Cardiac muscle cell (in vitro differentiated cells and primary cell): ENCODE results near the gene TMPRSS3. TPM values are rescaled to one million over a fixed set of nuclear protein-coding genes. Genes with fewer than 3 reads are reported as not detected.

Experiments used
- DNase-seq, 2 donors: peaks; one replicate each; pipeline versions ENCODE4 v3.0.0 to v3.0.0-alpha.2; 2010 to 2017; ENCODE audit warnings: low read depth in 1 of 2, low spot score in 1 of 2
- H3K27ac ChIP-seq: fragments of 200-600 bp; sonication (generic); 2 replicates; pipeline ENCODE4 v1.5.1; 2016
- H3K27me3 ChIP-seq: fragments of 200-600 bp; sonication (generic); 2 replicates; pipeline ENCODE4 v1.6.0; 2016; ENCODE audit warnings: control low read depth
- H3K36me3 ChIP-seq: fragments of 200-600 bp; sonication (generic); 2 replicates; pipeline ENCODE4 v1.5.1; 2016; ENCODE audit warnings: control low read depth
- H3K4me1 ChIP-seq: fragments of 200-600 bp; sonication (generic); 2 replicates; pipeline ENCODE4 v1.8.1; 2017; ENCODE audit warnings: low read depth, mild to moderate bottlenecking, mixed run types
- H3K4me3 ChIP-seq: fragments of 200-600 bp; sonication (generic); 2 replicates; pipeline ENCODE4 v1.5.1; 2016; ENCODE audit warnings: mild to moderate bottlenecking
- H3K9me3 ChIP-seq: fragments of 200-600 bp; sonication (generic); 2 replicates; pipeline ENCODE4 v1.5.1; 2017; ENCODE audit warnings: low read depth, mild to moderate bottlenecking, control low read depth
- polyA plus RNA-seq: library from polyadenylated mRNA; unstranded; fragments of >200 nt; fragmentation: Nextera tagmentation; extraction: Ambion mirVana; gene quantifications from 2 replicates; pipeline ENCODE4 v1.2.1, GENCODE V29; 2016
- total RNA-seq: library from RNA; depleted of rRNA; stranded (reverse); fragments of >200 nt; gene quantifications from 2 replicates; pipeline ENCODE4 v1.2.3, GENCODE V29; 2016
- TF ChIP-seq, protein P1 (sequence below): IDR thresholded peaks from 2 replicates; pipeline ENCODE4 v1.5.1; 2012; ENCODE audit warnings: low read depth, mild to moderate bottlenecking, low read length

Gene TMPRSS3
- total and polyA plus RNA-seq, 2 experiments from 2014 or later, result not detected

DNA sequence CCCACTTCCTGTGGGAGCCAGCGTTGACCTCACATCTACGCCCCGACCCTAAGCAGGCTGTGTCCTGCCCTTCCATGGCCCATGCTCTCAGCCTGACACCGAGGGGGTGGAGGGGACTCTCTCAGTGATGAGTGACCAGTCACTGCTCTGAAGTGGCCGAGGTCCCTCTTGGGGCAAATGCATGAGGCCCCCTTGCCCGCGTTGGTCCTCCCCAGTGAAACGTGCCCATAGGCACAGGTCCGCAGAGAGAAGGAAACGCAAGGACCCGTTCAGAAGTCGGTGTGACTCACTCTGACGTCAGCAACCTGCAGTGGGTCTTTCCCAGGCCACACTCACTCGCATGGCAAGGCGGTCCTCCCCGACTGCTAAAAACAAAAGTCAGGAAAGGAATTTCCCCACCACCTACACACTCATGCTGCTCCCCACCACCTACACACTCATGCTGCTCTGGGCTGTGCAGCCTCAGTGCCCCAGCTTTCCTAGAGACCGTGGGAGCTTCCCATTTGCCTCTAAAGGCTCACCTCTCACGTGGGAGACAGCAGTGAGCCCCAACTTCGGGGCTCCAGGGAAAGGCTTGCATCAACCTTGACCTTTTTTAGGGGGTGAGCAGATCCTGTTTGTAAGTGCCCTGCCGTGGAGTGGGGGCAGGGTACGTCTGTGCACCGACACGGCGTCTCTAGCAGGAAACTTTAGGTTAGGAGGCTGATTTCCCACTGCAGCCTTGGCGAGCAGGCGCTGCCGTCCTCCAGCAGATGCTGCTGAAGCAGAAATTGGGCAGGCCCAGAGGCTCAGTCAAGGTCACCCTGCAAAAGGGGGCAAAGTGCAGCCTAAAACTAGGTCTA, 19.3 kb upstream of the TMPRSS3 start:
- TF ChIP-seq, protein P1, sequence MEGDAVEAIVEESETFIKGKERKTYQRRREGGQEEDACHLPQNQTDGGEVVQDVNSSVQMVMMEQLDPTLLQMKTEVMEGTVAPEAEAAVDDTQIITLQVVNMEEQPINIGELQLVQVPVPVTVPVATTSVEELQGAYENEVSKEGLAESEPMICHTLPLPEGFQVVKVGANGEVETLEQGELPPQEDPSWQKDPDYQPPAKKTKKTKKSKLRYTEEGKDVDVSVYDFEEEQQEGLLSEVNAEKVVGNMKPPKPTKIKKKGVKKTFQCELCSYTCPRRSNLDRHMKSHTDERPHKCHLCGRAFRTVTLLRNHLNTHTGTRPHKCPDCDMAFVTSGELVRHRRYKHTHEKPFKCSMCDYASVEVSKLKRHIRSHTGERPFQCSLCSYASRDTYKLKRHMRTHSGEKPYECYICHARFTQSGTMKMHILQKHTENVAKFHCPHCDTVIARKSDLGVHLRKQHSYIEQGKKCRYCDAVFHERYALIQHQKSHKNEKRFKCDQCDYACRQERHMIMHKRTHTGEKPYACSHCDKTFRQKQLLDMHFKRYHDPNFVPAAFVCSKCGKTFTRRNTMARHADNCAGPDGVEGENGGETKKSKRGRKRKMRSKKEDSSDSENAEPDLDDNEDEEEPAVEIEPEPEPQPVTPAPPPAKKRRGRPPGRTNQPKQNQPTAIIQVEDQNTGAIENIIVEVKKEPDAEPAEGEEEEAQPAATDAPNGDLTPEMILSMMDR, result no peak
- no peaks in the 10 kb centered on the region for H3K36me3 ChIP-seq
- H3K27ac ChIP-seq, result no peak overlapping the region
- H3K4me1 ChIP-seq, result no peaks in the 10 kb centered on the region
- no peaks in the 10 kb centered on the region for H3K9me3 ChIP-seq
- H3K4me3 ChIP-seq, result no peak overlapping the region
- peak in 1 of 2 donors; percentile 61 for DNase-seq
- H3K27me3 ChIP-seq, result no peaks in the 10 kb centered on the region

DNA sequence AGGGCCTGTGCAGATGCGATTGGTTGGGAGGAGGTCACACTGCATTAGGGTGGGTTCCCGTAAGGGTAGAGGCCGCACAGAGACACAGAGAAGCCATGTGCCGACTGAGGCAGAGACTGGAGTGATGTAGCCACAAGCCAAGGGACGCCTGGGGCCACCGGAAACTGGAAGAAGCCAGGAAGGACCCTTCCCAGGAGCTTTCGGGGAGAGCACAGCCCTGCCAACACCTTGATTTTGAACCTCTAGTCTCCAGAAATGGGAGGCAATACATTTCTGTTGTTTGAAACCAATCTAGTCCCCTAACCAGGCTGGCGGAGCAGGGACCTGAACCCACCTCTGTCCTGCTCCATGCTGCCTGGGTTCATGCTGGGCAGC, 18.7 kb upstream of the TMPRSS3 start:
- Histone ChIP-seq H3K4me3 (no peak overlapping the region), H3K27ac (no peak overlapping the region), H3K27me3 (no peaks in the 10 kb centered on the region), H3K9me3 (no peaks in the 10 kb centered on the region), H3K36me3 (no peaks in the 10 kb centered on the region), H3K4me1 (no peaks in the 10 kb centered on the region)
- DNase-seq, result no peak
- TF ChIP-seq, protein P1, result no peak

DNA sequence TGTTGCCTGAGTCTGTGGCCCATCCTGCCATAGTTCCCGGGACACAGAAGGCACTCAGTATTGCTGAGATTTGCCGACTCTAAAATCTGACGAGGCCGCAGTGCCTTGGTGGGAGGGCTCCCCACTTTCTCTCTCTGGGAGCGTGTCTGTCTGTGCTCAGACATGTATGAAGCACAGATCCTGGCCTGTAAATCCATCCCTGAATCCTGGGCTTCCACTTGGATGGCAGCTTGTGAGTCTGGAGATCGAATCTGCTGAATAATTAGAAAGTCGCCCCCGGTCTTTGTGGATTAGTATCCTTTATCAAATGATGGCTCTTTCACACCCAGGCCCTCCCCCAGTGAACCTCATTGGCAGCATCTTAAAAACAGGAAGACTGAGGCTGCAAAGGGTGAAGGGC, 18.2 kb upstream of the TMPRSS3 start:
- TF ChIP-seq, protein P1, result no peak
- DNase-seq, result no peak
- Histone ChIP-seq H3K9me3 (no peaks in the 10 kb centered on the region), H3K27ac (no peak overlapping the region), H3K4me1 (no peaks in the 10 kb centered on the region), H3K4me3 (no peak overlapping the region), H3K36me3 (no peaks in the 10 kb centered on the region), H3K27me3 (no peaks in the 10 kb centered on the region)

DNA sequence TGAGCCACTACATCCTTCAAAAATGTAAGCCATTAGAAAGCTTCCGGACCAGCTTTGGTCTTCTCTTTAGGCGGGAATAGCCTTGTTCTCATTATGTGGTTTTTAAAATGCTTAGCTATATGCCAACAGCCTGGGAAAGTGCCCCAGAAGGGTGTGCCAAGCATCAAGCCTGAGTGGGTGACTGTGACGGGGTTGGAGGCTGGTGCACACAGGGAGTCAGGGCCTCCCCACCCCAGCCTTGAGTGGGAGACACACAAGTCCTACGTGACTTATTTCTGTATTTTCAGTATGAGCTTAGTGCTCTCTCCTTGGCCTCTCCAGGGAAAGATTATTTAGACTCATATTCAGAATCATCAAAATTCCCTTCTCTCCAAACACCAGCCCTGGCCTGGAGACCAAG, 17.6 kb upstream of the TMPRSS3 start:
- no peaks in the 10 kb centered on the region for H3K9me3 ChIP-seq
- H3K36me3 ChIP-seq, result no peaks in the 10 kb centered on the region
- no peaks in the 10 kb centered on the region for H3K27me3 ChIP-seq
- H3K4me3 ChIP-seq, result no peak overlapping the region
- H3K4me1 ChIP-seq, result no peaks in the 10 kb centered on the region
- H3K27ac ChIP-seq, result no peak overlapping the region
- TF ChIP-seq, protein P1, result no peak
- DNase-seq, result no peak

DNA sequence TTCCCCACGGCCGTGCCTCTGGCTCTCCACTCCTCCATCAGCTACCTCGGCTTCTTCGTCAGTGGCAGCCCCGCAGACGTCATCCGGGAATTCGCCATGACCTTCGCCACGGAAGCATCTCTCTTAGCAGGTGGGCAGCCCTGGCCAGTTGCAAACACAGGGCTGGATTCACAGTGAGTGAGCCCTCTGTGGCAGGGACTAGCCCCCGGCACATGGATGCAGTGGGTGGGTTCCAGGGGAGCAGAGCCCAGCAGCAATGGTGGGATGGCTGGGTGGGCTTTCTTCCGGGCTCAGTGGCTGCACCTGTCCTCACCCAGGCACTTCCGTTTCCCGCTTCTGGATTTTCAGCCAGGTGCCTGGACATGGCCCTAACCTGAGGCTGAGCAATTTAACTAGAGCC, 17.2 kb upstream of the TMPRSS3 start:
- H3K27ac ChIP-seq, result no peak overlapping the region
- H3K9me3 ChIP-seq, result no peaks in the 10 kb centered on the region
- TF ChIP-seq, protein P1, result no peak

More for the DNA sequence above, 17.2 kb upstream of the TMPRSS3 start:
- Histone ChIP-seq H3K4me1 (no peaks in the 10 kb centered on the region), H3K27me3 (no peaks in the 10 kb centered on the region), H3K4me3 (no peak overlapping the region), H3K36me3 (no peaks in the 10 kb centered on the region)
- DNase-seq, result no peak
